K562 (cell line): Measurements from ENCODE around the gene TSPAN11. TPM values are rescaled to one million over a fixed set of nuclear protein-coding genes. Genes with fewer than 3 reads are reported as not detected.

Experiments
- ATAC-seq: fragments of 200-7000 bp; cut with Tn5 transposase; 3 replicates; pipeline ENCODE4 v1.9.1; 2020; ENCODE audit warnings: moderate library complexity
- BruUV-seq: library from RNA; stranded (reverse); fragments of 400-500 nt; replicated peaks from 2 replicates; lab custom pipeline; 2021; lab: Mats Ljungman, UMichigan
- CTCF ChIA-PET: fragments of 300-600 bp; formaldehyde crosslinking; extraction: SDS; loops from one replicate; lab custom pipeline; 2021; ENCODE audit warnings: low intra/inter-chr PET ratio; lab: Yijun Ruan, JAX
- POLR2A ChIA-PET: fragments of 300-600, 350-650 bp; sonication (Branson Sonifier 250); formaldehyde crosslinking; extraction: SDS; loops from one replicate; lab custom pipeline; 2021; ENCODE audit warnings: antibody characterized with exemption, inconsistent platforms; lab: Yijun Ruan, JAX
- DNase-seq, 4 experiments: peaks; one replicate each; pipeline versions ENCODE4 v3.0.0 to v3.0.0-alpha.2; 2011 to 2018; ENCODE audit warnings: low spot score in 3 of 4, mixed read lengths in 3 of 4; ENCODE audit errors: extremely low read depth in 1 of 4
- FAIRE-seq: peaks from 2 replicates; lab custom pipeline; 2011; peaks lifted over from hg19 to GRCh38; lab: Jason Lieb, UNC
- H2AFZ ChIP-seq: 2 replicates; pipeline ENCODE4 v1.6.0; 2011; ENCODE audit warnings: low read depth, low read length, control low read depth, inconsistent platforms
- H3K27ac ChIP-seq: fragments of 200-600 bp; 3 replicates; pipeline ENCODE4 v1.8.0; 2011; ENCODE audit warnings: low read depth, mild to moderate bottlenecking, control low read depth, inconsistent platforms, low read length, moderate library complexity, mixed read lengths; ENCODE audit errors: extremely low read depth
- H3K27me3 ChIP-seq, 2 experiments: fragments of 300-600 bp in 1 of 2; 2 replicates in 1 of 2; 3 replicates in 1 of 2; pipeline versions ENCODE4 v1.6.0 to v1.8.0; 2011; ENCODE audit warnings: inconsistent platforms in 2 of 2, low read length in 2 of 2, mild to moderate bottlenecking in 1 of 2, mixed read lengths in 1 of 2, moderate library complexity in 1 of 2; ENCODE audit not compliant: control insufficient read depth in 2 of 2, insufficient read depth in 2 of 2
- H3K36me3 ChIP-seq: fragments of 300-600 bp; 3 replicates; pipeline ENCODE4 v1.8.0; 2011; ENCODE audit warnings: mild to moderate bottlenecking, low read length, inconsistent platforms; ENCODE audit not compliant: control insufficient read depth, insufficient read depth
- H3K4me1 ChIP-seq, 2 experiments: fragments of 200-600 bp in 1 of 2; replicated peaks in 1 of 2; 2 replicates in 1 of 2; 3 replicates in 1 of 2; pipeline versions ENCODE4 v1.5.1 to v1.8.0; 2011; ENCODE audit warnings: inconsistent platforms in 2 of 2, low read length in 2 of 2, mild to moderate bottlenecking in 1 of 2, mixed read lengths in 1 of 2, moderate library complexity in 1 of 2; ENCODE audit not compliant: control insufficient read depth in 2 of 2, insufficient read depth in 2 of 2
- H3K4me2 ChIP-seq: 2 replicates; pipeline ENCODE4 v1.6.1; 2011; ENCODE audit warnings: low read length, control low read depth, inconsistent platforms, mixed read lengths; ENCODE audit not compliant: insufficient read depth
- H3K4me3 ChIP-seq: fragments of 200-600 bp; sonication (generic), shearing (Covaris generic); 2 replicates; pipeline ENCODE4 v1.5.1; 2016; ENCODE audit warnings: control low read depth, inconsistent platforms
- H3K79me2 ChIP-seq: fragments of 200-600 bp; 3 replicates; pipeline ENCODE4 v1.8.0; 2011; ENCODE audit warnings: low read length, inconsistent platforms; ENCODE audit not compliant: control insufficient read depth, insufficient read depth
- H3K9ac ChIP-seq, 2 experiments: 2 replicates each; pipeline versions ENCODE4 v1.6.0 to v1.6.1; 2011; ENCODE audit warnings: low read depth in 2 of 2, low read length in 2 of 2, control low read depth in 1 of 2, inconsistent platforms in 1 of 2, mild to moderate bottlenecking in 1 of 2, mixed read lengths in 1 of 2; ENCODE audit not compliant: insufficient read depth in 1 of 2
- H3K9me1 ChIP-seq: one replicate; pipeline ENCODE4 v1.6.0; 2011; ENCODE audit warnings: inconsistent platforms, mild to moderate bottlenecking, low read length, moderate library complexity; ENCODE audit not compliant: control insufficient read depth, insufficient read depth
- H3K9me3 ChIP-seq: replicated peaks from 2 replicates; pipeline ENCODE4 v1.5.1; 2011; ENCODE audit warnings: low read depth, low read length, inconsistent platforms; ENCODE audit not compliant: control insufficient read depth, insufficient read depth
- H4K20me1 ChIP-seq: replicated peaks from 2 replicates; pipeline ENCODE4 v1.6.1; 2011; ENCODE audit warnings: low read length, inconsistent platforms, mixed read lengths; ENCODE audit not compliant: control insufficient read depth, insufficient read depth
- BACH1 ChIP-seq: fragments of 200-800 bp; sonication (Bioruptor generic); IDR thresholded peaks from 2 replicates; pipeline ENCODE4 v1.6.1; 2016; ENCODE audit warnings: missing genetic modification characterization, missing compliant biosample characterization
- ETV5 ChIP-seq: sonication (generic); formaldehyde crosslinking; IDR thresholded peaks from 2 replicates; pipeline ENCODE4 v1.4.0; 2020; ENCODE audit warnings: low read depth, mild to moderate bottlenecking, missing genetic modification reagents
- KLF13 ChIP-seq: fragments of 450-650 bp; IDR thresholded peaks from 2 replicates; pipeline ENCODE4 v1.6.1; 2016; ENCODE audit warnings: missing genetic modification characterization, low read depth, mild to moderate bottlenecking, missing compliant biosample characterization, moderate library complexity, borderline replicate concordance
- POLR3A ChIP-seq: IDR thresholded peaks from 2 replicates; pipeline ENCODE4 v1.6.1; 2011; ENCODE audit warnings: borderline replicate concordance, mild to moderate bottlenecking, moderate library complexity; ENCODE audit not compliant: insufficient read length, insufficient read depth; ENCODE audit errors: extremely low read depth
- PTTG1 ChIP-seq: fragments of 450-650 bp; IDR thresholded peaks from 2 replicates; pipeline ENCODE4 v1.6.1; 2016; ENCODE audit warnings: low read depth, mild to moderate bottlenecking, missing genetic modification characterization, missing compliant biosample characterization
- XRCC3 ChIP-seq: fragments of 450-650 bp; IDR thresholded peaks from 2 replicates; pipeline ENCODE4 v1.6.1; 2017; ENCODE audit warnings: mild to moderate bottlenecking, moderate library complexity
- ZNF143 ChIP-seq: sonication (generic); formaldehyde crosslinking; IDR thresholded peaks from 2 replicates; pipeline ENCODE4 v1.9.0; 2022; ENCODE audit warnings: mild to moderate bottlenecking, missing genetic modification reagents
- ZNF24 ChIP-seq: fragments of 450-650 bp; IDR thresholded peaks from 2 replicates; pipeline ENCODE4 v1.6.1; 2016
- WGBS: fragments of 100-300 bp; shearing (Covaris generic); methylation state at CpG from one replicate; pipeline ENCODE4 v1.1.6; 2016; ENCODE audit warnings: low coverage, mixed read lengths; ENCODE audit not compliant: insufficient coverage; ENCODE audit errors: missing lambda C conversion rate; 5-methylcytosine and 5-hydroxymethylcytosine counted together
- in situ Hi-C: fragments of 300-500 bp; cut with MboI; formaldehyde crosslinking; loops from 4 replicates; pipeline ENCODE4 v1.15.0; 2018; ENCODE audit warnings: inconsistent platforms, mixed read lengths
- intact Hi-C: fragments of 100-400 bp; cut with micrococcal nuclease; formaldehyde crosslinking; loops from 2 replicates; pipeline ENCODE4 v1.14.2; 2022
- polyA plus RNA-seq, 8 experiments: library from polyadenylated mRNA; depleted of rRNA in 4 of 8; stranded (reverse) in 5 of 8; unstranded in 3 of 8; fragments of >200 nt; fragmentation: Nextera tagmentation in 2 of 8; fragmentation: Illumina TruSeq in 1 of 8; extraction: Ambion mirVana in 2 of 8; extraction: Trizol in 1 of 8; gene quantifications; 2 replicates each; pipeline versions ENCODE4 v1.2.1 to v1.2.3, GENCODE V29; 2011 to 2014; ENCODE audit warnings: inconsistent platforms in 1 of 8, missing spikeins in 1 of 8
- total RNA-seq, 7 experiments: library from RNA; depleted of rRNA in 6 of 7; stranded (reverse); fragments of >200 nt in 6 of 7; fragmentation: Illumina TruSeq in 2 of 7; extraction: Trizol in 2 of 7; gene quantifications; 2 replicates each; pipeline versions ENCODE4 v1.2.1 to v1.2.3, GENCODE V29; 2011 to 2021; ENCODE audit warnings: low replicate concordance in 1 of 7

Gene TSPAN11
- total and polyA plus RNA-seq, 9 of the 15 experiments (the other 6 are each of a cell fraction or from before 2014, with no cell fraction given) = not detected

DNA sequence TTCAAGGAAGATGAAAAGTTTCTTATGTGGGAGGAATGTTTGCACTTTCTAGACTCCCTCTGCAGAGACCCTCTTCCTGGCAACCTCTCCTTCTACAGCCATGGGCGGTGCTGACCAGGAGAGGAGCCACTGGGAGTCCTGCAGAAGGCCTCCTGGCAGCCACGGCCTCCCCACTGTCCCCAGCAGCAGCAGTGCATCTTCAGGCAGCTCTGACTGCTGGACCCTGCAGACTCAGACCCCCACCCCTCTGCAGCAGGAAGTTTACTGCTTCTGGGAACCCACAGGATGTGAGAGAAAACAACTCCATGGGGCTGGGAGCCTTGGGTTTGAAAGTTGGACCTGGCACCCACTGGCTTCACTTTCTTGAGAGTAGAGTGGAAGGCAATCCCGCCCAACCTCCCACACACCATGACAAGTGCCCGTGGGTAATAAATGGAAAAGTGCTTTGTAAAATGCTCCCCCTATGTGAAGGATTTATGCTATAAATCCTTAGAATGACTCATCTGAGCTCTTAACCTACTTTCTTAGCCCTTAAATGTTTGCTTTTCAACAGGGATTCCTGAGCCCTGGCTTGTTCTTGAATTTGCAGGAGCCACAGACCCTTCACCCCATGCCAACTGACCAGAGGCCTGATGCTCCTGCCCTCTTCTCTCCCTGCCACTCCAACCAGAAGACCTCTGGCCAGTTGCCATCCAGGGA is 109.6 kb downstream of the TSPAN11 start:
- intact Hi-C loops (no loop called here), in situ Hi-C loops (no loop called here)
- H3K9ac ChIP-seq = no peak overlapping the region
- H3K4me1 ChIP-seq = no peaks in the 10 kb centered on the region
- no peak overlapping the region for H3K4me3 ChIP-seq
- POLR2A ChIA-PET = no interaction called here
- no peaks in the 10 kb centered on the region for H3K36me3 ChIP-seq
- no peaks in the 10 kb centered on the region for H4K20me1 ChIP-seq
- no peak overlapping the region for H3K27ac ChIP-seq
- ATAC-seq (no peak), FAIRE-seq (no peak), DNase-seq (no peak)
- H3K9me3 ChIP-seq = no peaks in the 10 kb centered on the region
- 0% methylated on average over 4 of the region's 4 CpGs for WGBS
- H2AFZ ChIP-seq = no peak overlapping the region
- CTCF ChIA-PET = no interaction called here
- H3K4me2 ChIP-seq = no peak overlapping the region
- peaks cover 11 to 52% of the 10 kb centered on the region in 2 experiments; a peak in 4 of 5 replicates for H3K27me3 ChIP-seq
- no peaks in the 10 kb centered on the region for H3K9me1 ChIP-seq
- no peak for TF ChIP-seq BACH1 (tag)
- TF ChIP-seq ETV5 (CRISPR knock-in tag) = no peak
- TF ChIP-seq POLR3A = no peak
- no peak for TF ChIP-seq ZNF143 (CRISPR knock-in tag)
- no peak for TF ChIP-seq PTTG1 (tag)
- TF ChIP-seq XRCC3 = no peak
- TF ChIP-seq KLF13 = no peak
- no peak for TF ChIP-seq ZNF24
- no peaks in the 10 kb centered on the region for H3K79me2 ChIP-seq
- no TSS peak for BruUV-seq
